T47D (cell line): ENCODE data around the gene ASB4.
"Not testable (repeated sequence)": the region's sequence is repeated elsewhere in the genome, so short reads cannot be mapped to it uniquely, and the experiment has no call there.

Experiments used
- DNase-seq, 2 experiments: peaks; one replicate each; pipeline versions ENCODE4 v3.0.0 to v3.0.0-alpha.2; 2011 to 2012; ENCODE audit warnings: low read depth in 1 of 2, low spot score in 1 of 2
- JUND ChIP-seq: IDR thresholded peaks from 2 replicates; pipeline ENCODE4 v1.6.1; 2012; ENCODE audit warnings: low read depth
- in situ Hi-C: cut with HindIII; loops from 2 replicates; pipeline ENCODE4 v1.10.0; 2016; ENCODE audit warnings: low sequenced_read_pairs, low pct_unique_long_range_greater_than_20kb

ASB4 gene

DNA sequence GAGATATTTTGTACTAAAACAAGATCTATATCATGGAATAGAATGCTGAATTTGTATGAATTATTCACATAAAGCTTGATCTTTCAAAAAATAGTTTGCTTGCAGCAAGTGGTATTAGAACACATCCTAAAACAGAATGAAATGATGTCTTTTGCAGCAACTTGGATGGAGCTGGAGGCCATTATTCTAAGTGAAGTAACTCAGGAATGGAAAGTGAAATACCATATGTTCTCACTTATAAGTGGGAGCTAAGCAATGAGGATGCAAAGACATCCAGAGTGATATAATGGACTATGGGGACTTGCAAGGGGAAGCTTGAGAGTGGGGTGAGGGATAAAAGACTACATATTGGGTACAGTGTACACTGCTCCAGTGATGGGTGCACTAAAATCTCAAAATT, 53.7 kb downstream of the ASB4 start:
- in situ Hi-C loops = no loop called here
- no peak for TF ChIP-seq JUND
- DNase-seq = no peak

DNA sequence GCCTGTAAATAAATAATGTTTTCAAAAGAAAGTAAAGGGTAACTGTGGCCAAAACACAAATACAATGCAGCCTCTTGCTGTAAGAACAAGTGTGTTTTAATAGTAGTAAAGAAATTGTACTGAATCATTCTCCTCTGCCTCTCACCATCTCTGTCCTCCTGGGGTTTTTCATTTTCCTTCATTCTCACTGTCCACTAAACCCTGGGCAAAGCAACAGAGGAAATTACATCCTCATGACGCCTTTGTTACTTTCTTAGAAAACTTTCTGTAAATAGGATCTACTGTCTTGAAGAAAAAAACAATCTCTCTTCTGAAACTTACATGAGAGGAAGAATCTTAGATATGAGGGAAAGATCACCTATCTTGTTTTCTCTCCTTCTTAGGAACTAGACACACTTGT, 54.6 kb downstream of the ASB4 start:
- no peak for DNase-seq
- TF ChIP-seq JUND = no peak
- in situ Hi-C loops = no loop called here

DNA sequence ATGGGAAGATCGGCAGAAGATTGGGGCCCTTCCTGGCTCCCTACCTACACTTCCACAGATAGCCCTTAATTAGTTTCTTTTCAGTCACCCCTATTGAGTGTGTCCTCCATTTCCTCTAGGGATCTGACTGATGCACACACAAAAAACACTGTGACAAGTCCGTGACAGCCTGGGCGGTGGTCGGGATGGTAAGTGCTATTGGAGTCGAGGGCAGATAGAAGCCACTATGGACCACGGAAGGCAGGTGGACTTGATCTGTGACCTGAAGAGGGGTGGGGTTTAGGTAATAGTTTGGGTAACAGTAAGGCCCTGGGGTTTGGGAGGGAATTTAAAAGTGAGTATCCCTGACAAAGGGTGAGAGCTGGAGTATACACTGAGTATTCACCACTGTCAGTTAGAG, 57.6 kb downstream of the ASB4 start:
- DNase-seq = no peak
- TF ChIP-seq JUND = no peak
- in situ Hi-C loops = no loop called here

DNA sequence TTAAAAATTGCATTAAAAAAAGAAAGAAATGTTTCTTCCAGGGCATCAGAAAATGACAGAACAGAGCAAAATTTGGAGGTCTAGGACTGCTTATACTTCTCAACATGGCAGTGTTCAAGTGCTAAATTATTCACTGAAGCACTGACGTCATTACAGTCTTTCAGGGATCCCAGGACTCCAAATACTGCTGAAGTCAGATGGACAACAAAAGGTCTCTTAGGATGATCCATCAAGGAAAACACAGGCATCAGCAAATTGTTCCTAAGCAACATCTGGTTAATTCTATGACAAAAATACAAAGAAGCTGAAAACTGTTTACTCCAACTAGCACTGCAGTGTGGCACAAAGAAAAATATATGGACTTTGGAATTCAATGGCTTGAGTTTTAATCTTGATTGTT, 58.4 kb downstream of the ASB4 start:
- no peak for TF ChIP-seq JUND
- DNase-seq = no peak
- in situ Hi-C loops = no loop called here

DNA sequence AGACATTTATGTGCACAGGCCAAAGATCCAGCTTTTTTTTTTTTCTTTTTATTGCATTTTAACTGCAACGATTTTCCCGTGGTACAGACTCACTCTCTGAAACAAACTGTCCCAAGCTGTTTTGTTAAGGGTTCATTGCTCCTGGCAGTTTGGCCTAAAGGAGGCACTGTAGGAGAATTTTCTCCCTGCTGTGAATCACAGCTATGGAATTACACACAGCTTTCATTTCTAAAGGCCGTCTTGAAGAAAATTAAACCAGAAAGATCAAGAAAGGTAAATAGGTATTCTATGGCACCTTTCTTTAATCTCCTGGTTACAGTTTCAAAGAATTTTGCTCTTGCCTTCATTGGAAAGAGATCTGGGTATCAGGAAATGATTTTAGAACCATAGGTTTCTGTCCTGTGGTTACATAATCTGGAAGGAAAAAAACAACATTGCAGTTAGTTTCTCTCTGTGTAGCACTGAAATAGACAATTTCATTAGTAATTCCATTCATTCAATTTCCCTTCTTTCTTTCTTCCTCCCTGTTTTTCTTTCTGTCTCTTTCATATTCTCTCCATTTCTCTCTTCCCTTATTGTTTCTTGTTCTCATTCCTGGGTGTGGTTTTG, 59.4 kb downstream of the ASB4 start:
- no peak for TF ChIP-seq JUND
- in situ Hi-C loops = no loop called here
- peak; percentile 40 to 59 for DNase-seq

DNA sequence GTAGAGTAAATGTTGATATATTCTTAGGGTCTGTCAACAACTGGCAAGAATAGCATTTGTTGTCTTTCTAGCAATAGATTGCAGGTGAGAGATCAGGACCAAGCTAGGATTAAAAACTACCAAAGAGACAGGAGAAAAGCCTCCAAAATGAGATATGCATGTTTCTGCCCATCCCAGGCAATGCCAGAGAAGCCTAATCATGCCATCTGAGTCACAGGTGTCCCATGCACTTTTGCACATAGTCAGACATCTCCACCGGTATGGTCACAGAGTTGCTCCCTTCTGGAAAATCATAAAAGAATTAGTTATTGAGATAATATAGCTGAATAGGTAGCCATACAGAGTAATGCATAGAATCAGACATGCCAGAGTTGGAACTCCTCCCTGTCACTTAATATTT, 59.9 kb downstream of the ASB4 start:
- DNase-seq = no peak
- in situ Hi-C loops = no loop called here
- TF ChIP-seq JUND = no peak

DNA sequence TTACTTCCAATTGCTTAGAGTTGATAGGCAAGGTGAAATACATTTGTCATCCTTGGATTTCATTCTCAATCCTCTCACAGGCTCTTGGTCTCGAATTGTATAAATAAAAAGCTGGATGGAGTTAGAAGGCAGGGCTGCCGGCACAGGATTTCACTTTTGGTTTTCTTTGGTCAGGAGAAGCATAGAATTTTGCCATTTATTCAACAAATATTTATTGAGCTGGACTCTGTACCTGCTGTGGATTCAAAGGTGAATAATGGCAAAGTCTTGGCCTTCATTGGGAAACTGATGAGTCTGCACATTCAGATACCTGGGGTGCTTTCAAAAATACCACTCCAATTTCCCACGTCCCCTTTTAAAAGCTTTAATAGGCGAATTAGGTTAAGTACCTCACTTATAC, 60.9 kb downstream of the ASB4 start:
- in situ Hi-C loops = no loop called here
- DNase-seq = no peak
- no peak for TF ChIP-seq JUND

DNA sequence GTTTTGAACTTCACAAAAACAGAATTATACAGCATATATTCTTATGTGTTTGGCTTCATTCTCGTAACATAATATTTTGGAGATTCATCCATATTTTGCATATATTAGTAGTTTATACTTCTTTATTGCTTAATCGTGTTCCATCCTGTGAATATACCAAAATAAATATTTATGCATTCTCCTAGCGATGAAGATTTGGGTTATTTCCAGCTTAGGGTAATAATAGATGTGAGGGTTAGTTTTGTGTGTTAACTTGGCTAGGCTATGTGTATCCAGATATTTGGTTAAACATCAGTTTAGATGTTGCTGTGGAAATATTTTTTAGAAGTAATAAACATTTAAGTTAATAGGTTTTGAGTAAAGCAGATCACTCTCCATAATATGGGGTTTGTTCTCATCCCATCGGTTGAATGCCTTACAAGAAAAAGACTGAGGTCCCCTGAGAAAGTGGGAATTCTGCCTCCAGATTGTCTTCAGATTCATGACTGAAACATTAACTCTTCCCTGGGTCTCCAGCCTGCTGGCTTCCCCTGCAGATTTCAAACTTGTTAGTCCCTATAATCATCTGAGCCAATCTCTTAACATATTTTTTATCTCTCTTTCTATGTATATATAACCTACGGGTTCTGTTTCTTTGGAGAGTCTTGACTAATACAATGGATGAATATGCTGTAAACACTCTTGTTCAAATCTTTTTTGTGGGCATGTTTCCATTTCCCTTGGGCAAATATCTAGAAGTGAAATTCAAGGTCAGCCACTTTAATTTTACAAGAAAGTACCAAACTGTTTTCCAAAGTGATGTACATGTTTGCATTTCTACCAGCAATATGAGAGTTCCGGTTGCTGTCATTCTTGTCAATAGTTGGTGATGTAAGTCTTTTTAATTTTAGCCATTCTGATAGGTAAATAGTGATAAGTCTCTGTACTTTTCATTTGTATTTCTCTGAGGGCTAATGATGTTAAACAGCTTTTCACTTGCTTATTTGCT, 61.9 kb downstream of the ASB4 start:
- no peak for TF ChIP-seq JUND

DNA sequence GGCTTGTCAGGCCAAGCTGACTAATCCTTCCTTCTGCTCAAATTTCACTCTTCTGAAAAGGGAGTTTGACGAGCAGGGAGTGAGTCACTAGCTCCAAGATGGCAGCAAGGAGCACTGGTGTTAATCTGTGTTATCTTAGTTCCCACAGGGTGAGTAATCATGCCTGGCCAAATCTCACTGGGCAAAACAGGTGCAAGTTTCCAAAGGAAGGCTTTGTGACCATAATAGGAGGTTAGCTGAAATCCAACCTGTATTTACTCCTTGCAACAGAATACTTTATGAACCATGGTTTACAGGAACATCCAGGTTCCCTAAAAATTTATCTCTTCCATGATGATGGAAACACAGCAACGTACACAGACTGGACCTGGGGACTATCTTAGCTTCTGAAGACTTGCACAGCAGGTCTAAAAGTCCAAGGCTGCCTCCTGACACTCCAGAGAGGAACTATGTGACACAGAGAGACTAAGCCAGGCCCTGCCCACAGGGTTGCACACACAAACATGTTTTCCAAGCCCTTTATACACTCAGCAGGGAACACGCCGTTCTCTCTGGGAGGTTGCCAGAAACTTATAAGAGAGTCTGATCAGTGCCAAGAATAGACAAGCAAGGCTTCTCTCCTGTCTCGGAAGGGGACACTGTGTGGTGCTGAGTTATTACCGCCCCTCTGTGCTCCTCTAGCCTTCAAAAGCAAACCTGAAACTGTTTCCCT, 64.2 kb downstream of the ASB4 start:
- peak; percentile 41 to 86 for DNase-seq
- TF ChIP-seq JUND = no peak
- in situ Hi-C loops = no loop called here

More for the DNA sequence above, 61.9 kb downstream of the ASB4 start:
- in situ Hi-C loops = no loop called here
- DNase-seq = peak in 1 of 2 experiments; percentile 16

DNA sequence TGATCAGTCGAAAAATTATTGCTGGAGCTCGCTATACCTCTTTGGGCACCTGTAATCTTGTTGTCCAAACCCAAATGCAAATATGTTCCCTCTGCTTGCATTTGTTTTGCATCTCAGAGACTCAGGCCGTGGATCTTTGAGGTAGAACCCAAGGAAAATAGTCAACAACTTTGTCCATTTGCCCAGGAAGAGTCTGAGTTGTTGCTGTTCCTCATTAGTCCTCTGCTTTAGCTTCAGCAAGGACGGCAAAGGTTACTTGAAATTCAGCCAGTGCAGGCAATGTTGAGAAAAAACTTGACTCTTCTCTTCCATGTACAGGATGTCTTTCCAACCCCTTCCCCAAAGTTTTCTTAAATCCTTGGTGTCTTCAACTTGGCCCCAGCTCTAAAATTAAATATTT, 64.8 kb downstream of the ASB4 start:
- no peak for TF ChIP-seq JUND
- in situ Hi-C loops = no loop called here
- no peak for DNase-seq

DNA sequence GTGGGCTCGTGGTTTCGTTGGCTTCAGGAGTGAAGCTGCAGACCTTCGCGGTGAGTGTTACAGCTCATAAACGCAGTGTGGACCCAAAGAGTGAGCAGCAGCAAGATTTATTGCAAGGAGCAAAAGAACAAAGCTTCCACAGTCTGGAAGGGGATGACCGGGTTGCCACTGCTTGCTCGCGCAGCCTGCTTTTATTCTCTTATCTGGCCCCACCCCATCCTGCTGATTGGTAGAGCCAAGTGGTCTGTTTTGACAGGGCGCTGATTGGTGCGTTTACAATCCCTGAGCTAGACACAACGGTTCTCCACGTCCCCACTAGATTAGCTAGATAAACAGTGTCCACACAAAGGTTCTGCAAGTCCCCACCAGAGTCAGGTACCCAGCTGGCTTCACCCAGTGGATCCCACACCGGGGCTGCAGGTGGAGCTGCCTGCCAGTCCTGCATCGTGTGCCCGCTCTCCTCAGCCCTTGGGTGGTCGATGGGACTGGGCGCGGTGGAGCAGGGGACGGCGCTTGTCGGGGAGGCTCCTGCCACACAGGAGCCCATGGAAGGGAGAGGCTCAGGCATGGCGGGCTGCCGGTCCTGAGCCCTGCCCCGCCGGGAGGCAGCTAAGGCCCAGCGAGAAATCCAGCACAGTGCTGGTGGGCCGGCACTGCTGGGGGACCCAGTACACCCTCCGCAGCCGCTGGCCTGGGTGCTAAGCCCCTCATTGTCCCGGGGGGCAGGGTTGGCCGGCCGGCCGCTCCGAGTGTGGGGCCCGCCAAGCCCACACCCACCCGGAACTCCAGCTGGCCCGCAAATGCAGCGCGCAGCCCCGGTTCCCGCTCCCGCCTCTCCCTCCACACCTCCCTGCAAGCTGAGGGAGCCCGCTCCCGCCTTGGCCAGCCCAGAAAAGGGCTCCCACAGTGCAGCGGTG, 66.5 kb downstream of the ASB4 start:
- DNase-seq, in situ Hi-C loops: not testable (repeated sequence)

DNA sequence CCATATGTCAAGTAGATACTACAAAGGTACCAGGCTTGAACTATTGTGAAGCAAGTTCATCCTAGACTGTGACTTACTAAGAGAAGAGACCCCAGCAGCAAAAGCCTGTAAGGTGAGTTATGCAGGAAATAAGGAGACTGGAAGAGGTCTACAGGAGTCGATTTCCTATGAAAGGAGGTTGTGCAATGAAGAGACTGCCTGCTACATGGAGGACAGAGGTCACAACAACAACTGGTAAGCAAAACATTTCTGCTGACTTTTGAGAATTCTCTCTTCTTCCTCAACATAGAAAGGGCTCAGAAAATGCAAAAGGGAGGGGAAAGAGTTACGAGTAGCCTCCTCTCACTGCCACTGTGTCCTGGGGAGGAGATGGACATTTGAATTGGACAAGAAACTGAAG, 68.2 kb downstream of the ASB4 start:
- in situ Hi-C loops = no loop called here
- no peak for DNase-seq

More for the DNA sequence above, 68.2 kb downstream of the ASB4 start:
- TF ChIP-seq JUND = no peak
